GM10847 (cell line): ENCODE measurements around the gene METTL26.
A peak's percentile ranks its signal among the peaks of the same experiment; 100 is the strongest.

Experiments used
- POLR2A ChIP-seq: IDR thresholded peaks from 2 replicates; pipeline ENCODE4 v1.6.1; 2011; ENCODE audit not compliant: insufficient read length; ENCODE audit errors: extremely low read depth

Gene METTL26

GRCh38 chr16:652454-653305 lies 16.6 kb upstream of the METTL26 start:
- TF ChIP-seq POLR2A = no peak

DNA sequence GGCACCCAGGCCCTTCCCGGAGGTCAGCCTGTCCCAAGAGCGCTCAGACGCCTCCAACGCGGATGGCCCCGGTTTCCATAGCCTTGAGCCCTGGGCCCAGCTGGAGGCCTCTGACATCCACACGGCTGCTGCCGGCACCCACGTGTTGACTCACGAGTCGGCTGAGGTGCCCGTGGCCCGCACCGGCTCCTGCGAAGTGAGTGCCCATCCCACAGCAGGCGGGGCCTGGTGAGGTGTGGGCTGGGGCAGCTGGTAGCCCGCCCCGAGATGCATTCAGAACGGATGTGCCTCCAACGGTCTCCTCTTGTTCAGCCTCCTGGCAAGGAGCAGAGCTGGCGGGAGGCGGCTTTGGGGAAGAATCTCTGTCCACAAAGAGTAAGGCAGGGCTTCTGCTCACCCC lies 15.7 kb upstream of the METTL26 start:
- TF ChIP-seq POLR2A = no peak

DNA sequence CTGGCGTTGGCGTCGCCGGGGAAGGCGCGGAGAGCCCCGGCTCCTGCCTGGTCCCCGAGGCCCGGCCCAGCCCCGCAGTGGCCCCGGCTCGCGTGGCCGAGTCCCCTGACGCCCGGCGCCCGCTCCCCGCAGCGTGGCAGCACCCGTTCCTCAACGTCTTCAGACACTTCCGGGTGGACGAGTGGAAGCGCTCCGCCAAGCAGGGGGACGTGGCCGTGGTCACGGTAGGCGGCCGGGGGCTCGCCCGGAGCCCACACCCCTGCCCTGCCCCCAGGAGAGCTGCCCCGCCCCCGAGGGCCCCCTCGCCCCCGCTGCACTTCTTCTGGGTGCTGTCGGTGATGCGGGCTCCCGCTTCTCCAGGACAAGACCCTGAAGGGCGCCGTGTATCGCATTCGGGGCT lies 13.5 kb upstream of the METTL26 start:
- no peak for TF ChIP-seq POLR2A

GRCh38 chr16:648781-649589 lies 12.9 kb upstream of the METTL26 start, which contains the start of gene WDR90:
WDR90 (plus strand) TSS chr16:649365; CDS start chr16:649417, 52 bp downstream.
- peak; percentile 15 for TF ChIP-seq POLR2A

- TF ChIP-seq POLR2A = no peak
Measured at GRCh38 chr16:648071-648780, 12.1 kb upstream of the METTL26 start.

- no peak for TF ChIP-seq POLR2A
Measured at GRCh38 chr16:647173-647902, 11.2 kb upstream of the METTL26 start.

DNA sequence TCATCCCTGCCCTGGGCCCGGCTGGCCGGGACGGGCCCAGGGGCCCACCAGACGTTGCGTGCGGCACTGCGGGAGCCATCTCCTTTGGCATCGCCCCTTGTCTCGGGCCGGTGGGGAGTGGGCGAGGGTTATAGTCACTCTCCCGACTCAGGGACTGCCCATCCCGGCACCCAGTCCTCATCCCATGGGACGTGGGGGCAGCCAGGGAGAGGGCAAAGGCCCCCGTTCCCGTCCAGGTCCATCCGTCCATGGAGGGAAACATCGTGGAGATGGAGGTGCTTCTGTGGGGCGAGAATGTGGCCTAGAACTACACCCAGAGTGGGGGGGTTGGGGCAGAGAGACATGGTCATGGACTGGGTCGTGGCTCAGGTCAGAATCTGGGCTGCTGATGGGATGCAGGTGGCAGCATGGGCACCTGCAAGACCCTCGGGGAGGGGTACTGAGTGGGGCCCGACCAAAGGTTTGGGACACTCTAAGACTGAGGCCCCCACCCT lies 10.6 kb upstream of the METTL26 start:
- TF ChIP-seq POLR2A = no peak

DNA sequence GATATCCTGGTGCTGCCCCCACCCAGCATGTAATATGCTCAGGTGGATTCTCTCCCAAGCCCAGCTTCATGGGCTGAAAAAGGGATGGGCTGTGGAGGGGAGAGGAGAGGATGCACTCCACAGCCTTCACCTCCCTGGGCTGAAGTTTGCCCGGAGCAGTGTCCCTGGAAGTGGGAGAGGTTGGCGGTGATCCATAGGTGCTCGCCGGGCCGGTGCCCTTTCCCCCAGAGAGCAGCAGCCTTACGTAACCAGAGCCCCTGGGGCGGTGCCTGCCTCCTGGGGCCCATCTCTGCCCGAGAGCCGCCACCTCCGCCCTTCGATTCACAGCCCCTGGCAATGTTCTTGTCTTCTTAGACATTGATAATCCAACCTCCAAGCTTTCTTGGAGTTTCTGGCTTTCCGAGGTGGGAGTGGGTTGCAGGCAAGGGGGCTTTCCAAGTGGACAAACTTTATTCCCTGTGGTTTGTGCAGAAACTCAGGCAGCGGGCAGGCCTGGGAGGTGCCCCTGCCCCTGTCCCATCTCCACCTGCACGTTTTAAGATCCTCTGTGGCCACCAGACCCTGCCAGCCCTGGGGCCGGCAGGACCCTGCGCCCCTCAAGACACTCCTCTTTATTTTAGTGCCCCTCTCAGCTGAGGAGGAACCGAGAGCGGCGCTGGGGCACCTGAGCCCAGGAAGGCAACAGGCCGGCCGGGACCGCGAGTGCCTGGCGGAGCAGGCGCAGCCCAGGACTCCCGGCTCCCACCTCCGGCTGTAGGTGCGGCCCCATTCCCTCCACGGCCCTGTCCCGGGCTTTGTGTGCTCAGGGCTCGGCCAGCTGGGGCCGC lies 10.0 kb upstream of the METTL26 start:
- TF ChIP-seq POLR2A = no peak

DNA sequence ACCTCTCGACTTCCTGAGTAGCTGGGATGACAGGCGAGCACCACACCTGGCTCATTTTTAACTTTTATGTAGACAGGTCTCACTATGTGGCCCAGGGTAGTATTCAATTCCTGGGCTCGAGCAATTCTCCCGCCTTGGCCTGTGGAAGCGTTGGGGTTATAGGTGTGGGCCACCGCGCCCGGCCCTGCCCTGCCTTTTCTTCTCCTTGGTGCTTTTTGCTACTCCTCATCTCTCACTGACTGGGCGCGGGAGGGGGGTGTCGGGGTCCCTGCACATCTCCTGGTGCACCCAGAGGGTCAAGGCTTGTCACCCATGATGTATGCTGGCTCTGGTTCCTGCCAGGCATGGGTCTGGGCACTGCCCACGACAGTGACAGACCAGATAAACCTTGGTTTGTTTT lies 8.5 kb upstream of the METTL26 start:
- no peak for TF ChIP-seq POLR2A

- no peak for TF ChIP-seq POLR2A
Measured at GRCh38 chr16:643050-643368, 6.9 kb upstream of the METTL26 start.

GRCh38 chr16:642189-643049 lies 6.3 kb upstream of the METTL26 start:
- TF ChIP-seq POLR2A = no peak

DNA sequence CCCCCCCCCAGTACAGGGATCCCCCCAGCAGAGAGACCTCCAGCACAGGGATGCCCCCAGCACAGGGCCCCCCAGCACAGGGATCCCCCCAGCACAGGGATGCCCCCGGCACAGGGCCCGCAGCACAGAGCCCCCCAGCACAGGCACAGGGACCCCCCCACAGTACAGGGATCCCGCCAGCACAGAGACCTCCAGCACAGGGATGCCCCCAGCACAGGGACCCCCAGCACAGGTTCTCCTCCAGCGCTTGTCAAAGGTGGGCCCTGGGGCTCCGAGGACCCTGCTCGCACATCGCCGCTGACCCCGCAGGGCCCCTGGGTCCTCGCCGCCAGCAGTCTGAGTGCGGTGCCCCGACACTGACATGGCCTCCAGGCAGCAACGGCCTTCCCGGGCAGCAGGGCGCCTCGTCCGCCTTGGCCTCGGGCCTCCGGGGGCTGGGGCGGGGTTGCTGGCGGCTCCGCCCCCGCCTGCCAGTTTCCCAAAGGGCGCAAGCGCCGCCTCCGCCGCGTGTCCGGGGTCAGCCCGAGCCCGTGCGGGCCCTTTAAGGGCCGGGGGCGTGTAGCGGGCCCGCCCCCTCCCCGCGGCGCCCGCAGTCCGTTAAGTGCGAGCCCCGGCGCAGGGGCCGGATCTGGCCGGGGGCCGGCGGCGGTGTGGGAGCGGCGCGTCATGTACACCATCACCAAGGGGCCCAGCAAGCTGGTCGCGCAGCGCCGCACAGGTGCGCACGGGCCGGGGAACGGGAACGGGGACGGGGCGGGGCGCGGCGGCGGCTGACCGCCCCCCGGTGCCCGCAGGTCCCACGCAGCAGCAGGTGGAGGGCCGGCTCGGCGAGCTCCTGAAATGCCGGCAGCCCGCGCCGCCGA lies 5.5 kb upstream of the METTL26 start, which contains the start of gene MCRIP2:
MCRIP2 (plus strand) TSS at position 503 of the 863 bp plus-strand sequence; CDS start at position 667, 164 bp downstream.
- peak; percentile 88 for TF ChIP-seq POLR2A
